B cell (primary cell): ENCODE measurements around the gene KIRREL3.

Source experiments
- CTCF ChIP-seq: fragments of 200-600 bp; IDR thresholded peaks from one replicate; pipeline ENCODE4 v1.8.0; 2022; ENCODE audit warnings: antibody characterized with exemption, mild to moderate bottlenecking
- EZH2 ChIP-seq: IDR thresholded peaks from 2 replicates; pipeline ENCODE4 v1.6.1; 2012; ENCODE audit warnings: borderline replicate concordance, low read depth, mild to moderate bottlenecking, moderate library complexity, low read length; ENCODE audit not compliant: insufficient read depth, poor library complexity, severe bottlenecking

- TF ChIP-seq CTCF (no peak), EZH2 (no peak)
Observed at GRCh38 chr11:126833065-126833464, 167.5 kb downstream of the KIRREL3 start.
